Suprapubic skin (tissue), 4 donors: Measurements from ENCODE around the gene BTNL9. TPM values are rescaled to one million over a fixed set of nuclear protein-coding genes. Genes with fewer than 3 reads are reported as not detected.
A peak's percentile ranks its signal among the peaks of the same experiment; 100 is the strongest.
"Not testable (repeated sequence)": the region's sequence is repeated elsewhere in the genome, so short reads cannot be mapped to it uniquely, and the experiment has no call there.

ENCODE experiments used
- DNase-seq, 2 donors: peaks; one replicate each; pipeline ENCODE4 v3.0.0-alpha.2; 2019; ENCODE audit warnings: low spot score in 2 of 2
- H3K27ac ChIP-seq: fragments of 200-600 bp; sonication (generic); one replicate; pipeline ENCODE4 v1.5.1; 2019
- H3K27me3 ChIP-seq: fragments of 200-600 bp; sonication (generic); one replicate; pipeline ENCODE4 v1.5.1; 2019
- H3K36me3 ChIP-seq: fragments of 200-600 bp; sonication (generic); one replicate; pipeline ENCODE4 v1.5.1; 2019
- H3K4me1 ChIP-seq: fragments of 200-600 bp; sonication (generic); one replicate; pipeline ENCODE4 v1.5.1; 2019
- H3K4me3 ChIP-seq: fragments of 200-600 bp; sonication (generic); one replicate; pipeline ENCODE4 v1.5.1; 2019; ENCODE audit warnings: mild to moderate bottlenecking
- H3K9me3 ChIP-seq: fragments of 200-600 bp; sonication (generic); one replicate; pipeline ENCODE4 v1.5.1; 2019
- CTCF ChIP-seq, 2 donors: fragments of 200-600 bp in 1 of 2; fragments of 450-650 bp in 1 of 2; sonication (generic) in 1 of 2; IDR thresholded peaks; one replicate each; pipeline ENCODE4 v1.5.1; 2016 to 2019; ENCODE audit warnings: antibody characterized with exemption in 2 of 2, mild to moderate bottlenecking in 1 of 2, moderate library complexity in 1 of 2
- EP300 ChIP-seq: sonication (generic); formaldehyde crosslinking; IDR thresholded peaks from one replicate; pipeline ENCODE4 v1.6.1; 2017; ENCODE audit warnings: antibody characterized with exemption
- POLR2A ChIP-seq, 2 donors: fragments of 450-650 bp; IDR thresholded peaks; one replicate each; pipeline ENCODE4 v1.6.1; 2017; ENCODE audit warnings: antibody characterized with exemption in 2 of 2, mild to moderate bottlenecking in 2 of 2, moderate library complexity in 2 of 2
- POLR2AphosphoS5 ChIP-seq, 3 donors: sonication (generic); formaldehyde crosslinking; IDR thresholded peaks; one replicate each; pipeline ENCODE4 v1.6.1; 2017; ENCODE audit warnings: antibody characterized with exemption in 3 of 3
- WGBS: methylation state at CpG from one replicate; pipeline ENCODE4 v1.1.5; 2018; 5-methylcytosine and 5-hydroxymethylcytosine counted together
- total RNA-seq, 4 donors: library from RNA; depleted of rRNA; stranded (reverse); fragments of >200 nt; gene quantifications; one replicate each; pipeline ENCODE4 v1.1.0, GENCODE V29; 2016

Gene BTNL9
- total RNA-seq, 4 donors from 2014 or later = 13.4 to 98.3 (median 27.7) TPM

GRCh38 chr5:181044662-181045305 is 4.7 kb downstream of the BTNL9 start:
- WGBS = 64% methylated on average over 11 of the region's 11 CpGs
- H3K27me3 ChIP-seq = peaks cover 74% of the 10 kb centered on the region
- H3K9me3 ChIP-seq = peaks cover 3% of the 10 kb centered on the region
- H3K4me1 ChIP-seq = no peaks in the 10 kb centered on the region
- H3K27ac ChIP-seq = peak overlapping the region; percentile 8
- H3K4me3 ChIP-seq = no peak overlapping the region
- no peaks in the 10 kb centered on the region for H3K36me3 ChIP-seq
- DNase-seq = peak in 1 of 2 donors; percentile 46
- TF ChIP-seq POLR2AphosphoS5 (IDR thresholded peaks at IDR 0.05) = no peak
- no peak for TF ChIP-seq CTCF (IDR thresholded peaks at IDR 0.05)
- no peak for TF ChIP-seq POLR2A (IDR thresholded peaks at IDR 0.05)
- no peak for TF ChIP-seq EP300

- Histone ChIP-seq H3K27ac (peak overlapping the region; percentile 18), H3K4me1 (no peaks in the 10 kb centered on the region), H3K27me3 (peaks cover 73% of the 10 kb centered on the region), H3K36me3 (no peaks in the 10 kb centered on the region), H3K4me3 (no peak overlapping the region), H3K9me3 (peaks cover 3% of the 10 kb centered on the region)
- TF ChIP-seq POLR2A (IDR thresholded peaks at IDR 0.05) (no peak), EP300 (no peak), POLR2AphosphoS5 (IDR thresholded peaks at IDR 0.05) (no peak), CTCF (IDR thresholded peaks at IDR 0.05) (no peak)
- 28% methylated on average over 5 of the region's 10 CpGs for WGBS
- DNase-seq = peak in 1 of 2 donors; percentile 48
Measured at GRCh38 chr5:181045316-181045715, 5.2 kb downstream of the BTNL9 start.

- H3K27me3 ChIP-seq = peaks cover 73% of the 10 kb centered on the region
- H3K36me3 ChIP-seq, H3K4me1 ChIP-seq, H3K4me3 ChIP-seq, H3K27ac ChIP-seq, H3K9me3 ChIP-seq: not testable (repeated sequence)
- WGBS = 43% methylated on average over 1 of the region's 1 CpG
- peak in 1 of 2 donors; percentile 59 for DNase-seq
Measured at GRCh38 chr5:181045857-181046256, 5.8 kb downstream of the BTNL9 start.

GRCh38 chr5:181047288-181047687 is 7.2 kb downstream of the BTNL9 start:
- Histone ChIP-seq H3K4me1 (peaks cover 6% of the 10 kb centered on the region), H3K27me3 (peaks cover 73% of the 10 kb centered on the region), H3K36me3 (no peaks in the 10 kb centered on the region), H3K27ac (no peak overlapping the region), H3K4me3 (no peak overlapping the region), H3K9me3 (peaks cover 3% of the 10 kb centered on the region)
- 86% methylated on average over 2 of the region's 2 CpGs for WGBS
- no peak for DNase-seq
- TF ChIP-seq CTCF (IDR thresholded peaks at IDR 0.05) = no peak
- no peak for TF ChIP-seq POLR2A (IDR thresholded peaks at IDR 0.05)
- TF ChIP-seq EP300 = no peak
- TF ChIP-seq POLR2AphosphoS5 (IDR thresholded peaks at IDR 0.05) = no peak

- no peak for TF ChIP-seq POLR2A (IDR thresholded peaks at IDR 0.05)
- no peak for TF ChIP-seq EP300
- TF ChIP-seq CTCF (IDR thresholded peaks at IDR 0.05) = no peak
- no peak for TF ChIP-seq POLR2AphosphoS5 (IDR thresholded peaks at IDR 0.05)
- Histone ChIP-seq H3K4me1 (peaks cover 11% of the 10 kb centered on the region), H3K4me3 (no peak overlapping the region), H3K36me3 (no peaks in the 10 kb centered on the region), H3K27me3 (peaks cover 76% of the 10 kb centered on the region), H3K9me3 (peaks cover 3% of the 10 kb centered on the region), H3K27ac (no peak overlapping the region)
- DNase-seq = peak; percentile 48 to 54
- WGBS = 92% methylated on average over 15 of the region's 15 CpGs
Measured at GRCh38 chr5:181047921-181048320, 7.9 kb downstream of the BTNL9 start.

- 85% methylated on average over 5 of the region's 5 CpGs for WGBS
- Histone ChIP-seq H3K27ac (no peak overlapping the region), H3K36me3 (no peaks in the 10 kb centered on the region), H3K9me3 (peaks cover 3% of the 10 kb centered on the region), H3K4me1 (peaks cover 25% of the 10 kb centered on the region), H3K27me3 (peaks cover 86% of the 10 kb centered on the region), H3K4me3 (no peak overlapping the region)
- TF ChIP-seq CTCF (IDR thresholded peaks at IDR 0.05) = no peak
- TF ChIP-seq EP300 = no peak
- TF ChIP-seq POLR2A (IDR thresholded peaks at IDR 0.05) = no peak
- no peak for TF ChIP-seq POLR2AphosphoS5 (IDR thresholded peaks at IDR 0.05)
- no peak for DNase-seq
Measured at GRCh38 chr5:181050016-181050415, 9.9 kb downstream of the BTNL9 start.
